ENCODE results near the gene ARHGAP10.

The ARHGAP10 gene

GRCh38 chr4:147847751-147848590, 116.1 kb downstream of the ARHGAP10 start:
- no peak overlapping the region for H3K27ac ChIP-seq
- CTCF ChIA-PET: interaction anchor here (1.1 kb wide), 1 partner anchor 118 kb away, joined by 3 read pairs; no protein-coding TSS in a partner anchor
- no peak for TF ChIP-seq CTCF (conservative IDR thresholded peaks at IDR 0.05; ENCODE audit: low read depth)

GRCh38 chr4:147848634-147849033, 116.7 kb downstream of the ARHGAP10 start:
- ChIA-PET CTCF (interaction anchor here (1.1 kb wide), 1 partner anchor 118 kb away, joined by 3 read pairs; no protein-coding TSS in a partner anchor), POLR2A (ENCODE audit: low non-redundant PET) (no interaction called here)
- no peak for DNase-seq (ENCODE audit: low spot score)
- TF ChIP-seq CTCF (conservative IDR thresholded peaks at IDR 0.05; ENCODE audit: low read depth): no peak
- H3K27ac ChIP-seq: no peak overlapping the region

More at GRCh38 chr4:147847751-147848590, 116.1 kb downstream of the ARHGAP10 start:
- POLR2A ChIA-PET (ENCODE audit: low non-redundant PET): no interaction called here
- DNase-seq (ENCODE audit: low spot score): no peak

- CTCF ChIA-PET: no interaction called here
Measured at GRCh38 chr4:147851135-147851534, 119.2 kb downstream of the ARHGAP10 start.

GRCh38 chr4:147853706-147854105, 121.8 kb downstream of the ARHGAP10 start:
- POLR2A ChIA-PET (ENCODE audit: low non-redundant PET): no interaction called here
- DNase-seq (ENCODE audit: low spot score): no peak
- TF ChIP-seq CTCF (conservative IDR thresholded peaks at IDR 0.05; ENCODE audit: low read depth): no peak
- CTCF ChIA-PET: interaction anchor here (1.0 kb wide), 1 partner anchor 13 kb away, joined by 3 read pairs; no protein-coding TSS in a partner anchor
- no peak overlapping the region for H3K27ac ChIP-seq

More at GRCh38 chr4:147851135-147851534, 119.2 kb downstream of the ARHGAP10 start:
- DNase-seq (ENCODE audit: low spot score): no peak
- no peak for TF ChIP-seq CTCF (conservative IDR thresholded peaks at IDR 0.05; ENCODE audit: low read depth)
- POLR2A ChIA-PET (ENCODE audit: low non-redundant PET): no interaction called here
- H3K27ac ChIP-seq: no peak overlapping the region

GRCh38 chr4:147854154-147854553, 122.3 kb downstream of the ARHGAP10 start:
- H3K27ac ChIP-seq: no peak overlapping the region
- no peak for DNase-seq (ENCODE audit: low spot score)
- ChIA-PET POLR2A (ENCODE audit: low non-redundant PET) (no interaction called here), CTCF (interaction anchor here (1.0 kb wide), 1 partner anchor 13 kb away, joined by 3 read pairs; no protein-coding TSS in a partner anchor)
- TF ChIP-seq CTCF (conservative IDR thresholded peaks at IDR 0.05; ENCODE audit: low read depth): no peak

- ChIA-PET CTCF (interaction anchor here (0.7 kb wide), 1 partner anchor 246 kb away, joined by 3 read pairs; no protein-coding TSS in a partner anchor), POLR2A (ENCODE audit: low non-redundant PET) (no interaction called here)
- no peak for TF ChIP-seq CTCF (conservative IDR thresholded peaks at IDR 0.05; ENCODE audit: low read depth)
- H3K27ac ChIP-seq: no peak overlapping the region
- no peak for DNase-seq (ENCODE audit: low spot score)
Measured at GRCh38 chr4:147855571-147856009, 123.7 kb downstream of the ARHGAP10 start.
